ENCODE measurements around the gene TLE5. TPM values are rescaled to one million over a fixed set of nuclear protein-coding genes. Genes with fewer than 3 reads are reported as not detected.
"Not testable (repeated sequence)": the region's sequence is repeated elsewhere in the genome, so short reads cannot be mapped to it uniquely, and the experiment has no call there.

Gene TLE5
- total RNA-seq, 1 experiment from 2014 or later: 136 TPM

GRCh38 chr19:3064011-3064330 is 1.7 kb upstream of the TLE5 start:
- DNase-seq (ENCODE audit: extremely low read depth, low read depth): no peak

GRCh38 chr19:3061182-3062161 is 823 bp downstream of the TLE5 start:
- DNase-seq (ENCODE audit: extremely low read depth, low read depth): no peak

- no peak for DNase-seq (ENCODE audit: extremely low read depth, low read depth)
These were observed 1.5 kb downstream of the TLE5 start for GRCh38 chr19:3060857-3061181.

GRCh38 chr19:3059653-3060052 is 2.6 kb downstream of the TLE5 start:
- no peak for DNase-seq (ENCODE audit: extremely low read depth, low read depth)

- DNase-seq (ENCODE audit: extremely low read depth, low read depth): no peak
These were observed 3.4 kb downstream of the TLE5 start for GRCh38 chr19:3058821-3059314.

GRCh38 chr19:3058009-3058820 is 4.1 kb downstream of the TLE5 start:
- DNase-seq (ENCODE audit: extremely low read depth, low read depth): no peak

- DNase-seq (ENCODE audit: extremely low read depth, low read depth): no peak
These were observed 5.0 kb downstream of the TLE5 start for GRCh38 chr19:3057275-3057714.

- no peak for DNase-seq (ENCODE audit: extremely low read depth, low read depth)
These were observed 5.7 kb downstream of the TLE5 start for GRCh38 chr19:3056417-3057088.

GRCh38 chr19:3055741-3056416 is 6.4 kb downstream of the TLE5 start:
- no peak for DNase-seq (ENCODE audit: extremely low read depth, low read depth)

GRCh38 chr19:3054972-3055740 is 7.1 kb downstream of the TLE5 start:
- no peak for DNase-seq (ENCODE audit: extremely low read depth, low read depth)

- no peak for DNase-seq (ENCODE audit: extremely low read depth, low read depth)
These were observed 7.9 kb downstream of the TLE5 start for GRCh38 chr19:3054265-3054971.

- no peak for DNase-seq (ENCODE audit: extremely low read depth, low read depth)
These were observed 8.5 kb downstream of the TLE5 start for GRCh38 chr19:3053780-3054179.

- DNase-seq (ENCODE audit: extremely low read depth, low read depth): no peak
These were observed 9.1 kb downstream of the TLE5 start for GRCh38 chr19:3053218-3053621.

GRCh38 chr19:3050016-3050415 is 12.3 kb downstream of the TLE5 start:
- DNase-seq (ENCODE audit: extremely low read depth, low read depth): not testable (repeated sequence)

GRCh38 chr19:3049089-3049488 is 13.2 kb downstream of the TLE5 start:
- DNase-seq (ENCODE audit: extremely low read depth, low read depth): no peak

GRCh38 chr19:3048190-3048533 is 14.1 kb downstream of the TLE5 start:
- no peak for DNase-seq (ENCODE audit: extremely low read depth, low read depth)

GRCh38 chr19:3047496-3048189 is 14.7 kb downstream of the TLE5 start:
- peak; percentile 49 for DNase-seq (ENCODE audit: extremely low read depth, low read depth)

GRCh38 chr19:3046698-3047495 is 15.4 kb downstream of the TLE5 start:
- no peak for DNase-seq (ENCODE audit: extremely low read depth, low read depth)
